ENCODE measurements around the gene BAZ2A.
"Not testable (repeated sequence)": the region's sequence is repeated elsewhere in the genome, so short reads cannot be mapped to it uniquely, and the experiment has no call there.

Gene BAZ2A

GRCh38 chr12:56630180-56630632 lies at the start of gene BAZ2A:
TSS of gene BAZ2A (minus strand) at chr12:56630326. CDS start at chr12:56617530, 12,796 bp downstream.
- DNase-seq (ENCODE audit: low read depth in 2 of 2), result peak; percentile 71 to 74

GRCh38 chr12:56678852-56679251 lies 48.7 kb upstream of the BAZ2A start:
- no peak for DNase-seq (ENCODE audit: low read depth in 2 of 2)

- DNase-seq (ENCODE audit: low read depth in 2 of 2), result no peak
Measured at GRCh38 chr12:56677680-56678079, 47.6 kb upstream of the BAZ2A start.

GRCh38 chr12:56676851-56677580 lies 46.9 kb upstream of the BAZ2A start:
- no peak for DNase-seq (ENCODE audit: low read depth in 2 of 2)

GRCh38 chr12:56671608-56672007 lies 41.5 kb upstream of the BAZ2A start:
- no peak for DNase-seq (ENCODE audit: low read depth in 2 of 2)

- DNase-seq (ENCODE audit: low read depth in 2 of 2), result no peak
Measured at GRCh38 chr12:56670836-56671235, 40.7 kb upstream of the BAZ2A start.

- DNase-seq (ENCODE audit: low read depth in 2 of 2), result no peak
Measured at GRCh38 chr12:56668197-56668457, 38.0 kb upstream of the BAZ2A start.

- DNase-seq (ENCODE audit: low read depth in 2 of 2), result no peak
Measured at GRCh38 chr12:56661979-56662638, 32.0 kb upstream of the BAZ2A start.

GRCh38 chr12:56661560-56661959 lies 31.4 kb upstream of the BAZ2A start:
- DNase-seq (ENCODE audit: low read depth in 2 of 2), result no peak

- DNase-seq (ENCODE audit: low read depth in 2 of 2), result no peak
Measured at GRCh38 chr12:56658921-56659320, 28.8 kb upstream of the BAZ2A start.

GRCh38 chr12:56657416-56658379 lies 27.6 kb upstream of the BAZ2A start:
- no peak for DNase-seq (ENCODE audit: low read depth in 2 of 2)

GRCh38 chr12:56653781-56654180 lies 23.7 kb upstream of the BAZ2A start:
- DNase-seq (ENCODE audit: low read depth in 2 of 2), result not testable (repeated sequence)

GRCh38 chr12:56648023-56648422 lies 17.9 kb upstream of the BAZ2A start:
- not testable (repeated sequence) for DNase-seq (ENCODE audit: low read depth in 2 of 2)

- peak; percentile 71 to 80 for DNase-seq (ENCODE audit: low read depth in 2 of 2)
Measured at GRCh38 chr12:56645717-56646446, 15.8 kb upstream of the BAZ2A start, which contains the start of gene ATP5F1B. TSS of gene ATP5F1B (minus strand) at chr12:56645984. CDS start at chr12:56645963, 21 bp downstream.

GRCh38 chr12:56645201-56645716 lies 15.1 kb upstream of the BAZ2A start:
- no peak for DNase-seq (ENCODE audit: low read depth in 2 of 2)

GRCh38 chr12:56644654-56645053 lies 14.5 kb upstream of the BAZ2A start:
- no peak for DNase-seq (ENCODE audit: low read depth in 2 of 2)

GRCh38 chr12:56641219-56641618 lies 11.1 kb upstream of the BAZ2A start:
- no peak for DNase-seq (ENCODE audit: low read depth in 2 of 2)

- DNase-seq (ENCODE audit: low read depth in 2 of 2), result no peak
Measured at GRCh38 chr12:56637621-56638020, 7.5 kb upstream of the BAZ2A start.

GRCh38 chr12:56636675-56637540 lies 6.8 kb upstream of the BAZ2A start:
- peak; percentile 82 to 91 for DNase-seq (ENCODE audit: low read depth in 2 of 2)
